HG03378 (cell line): ENCODE measurements around the gene FARSA.
"Not testable (repeated sequence)": the region's sequence is repeated elsewhere in the genome, so short reads cannot be mapped to it uniquely, and the experiment has no call there.

Source experiments
- ATAC-seq: cut with Tn5 transposase; IDR thresholded peaks from one replicate; pipeline ENCODE4 v1.9.1; 2021; ENCODE audit warnings: mild to moderate bottlenecking, moderate library complexity; ENCODE audit not compliant: unreplicated experiment

FARSA gene

GRCh38 chr19:12954612-12954962 is 21.1 kb upstream of the FARSA start:
- ATAC-seq, result no peak

DNA sequence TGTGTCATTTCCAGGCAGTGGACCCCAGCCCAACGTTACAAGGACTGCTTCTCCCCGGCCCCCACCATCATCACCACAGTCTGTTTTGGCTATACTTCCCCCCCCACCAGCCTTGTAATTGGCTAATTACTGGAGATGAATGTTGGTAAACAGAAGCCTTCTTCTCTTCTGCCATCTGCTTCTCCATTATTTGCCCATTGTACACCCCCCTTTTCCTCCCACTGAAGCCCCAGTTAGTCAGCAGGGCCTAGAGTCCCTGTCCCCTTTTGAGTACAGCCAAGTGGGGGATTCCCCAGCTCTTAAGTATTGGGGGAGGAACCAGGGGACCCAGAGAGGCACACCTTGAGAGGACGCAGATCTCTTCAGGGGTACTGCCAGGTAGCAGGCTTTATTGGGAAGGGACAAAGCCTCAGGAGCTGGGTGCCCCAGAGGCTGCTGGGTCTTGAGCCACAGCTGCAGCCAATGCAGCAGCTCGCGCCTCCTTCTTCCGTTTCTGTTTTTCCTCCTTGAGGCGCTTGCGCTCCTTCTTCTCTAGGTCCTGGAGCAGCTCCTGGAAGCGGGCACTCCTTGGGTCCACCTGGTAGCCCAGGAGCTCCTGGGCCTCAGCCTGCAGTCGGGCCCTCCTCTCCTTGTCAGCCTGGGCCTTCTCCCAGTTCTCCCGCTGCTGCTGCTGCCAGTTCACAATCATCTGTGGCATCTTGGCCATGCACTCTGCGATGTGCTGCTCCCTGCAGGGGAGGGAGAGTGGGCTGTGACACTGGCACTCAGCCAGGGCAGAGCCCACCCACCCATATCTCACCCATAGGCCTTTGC is 20.5 kb upstream of the FARSA start:
- no peak for ATAC-seq

DNA sequence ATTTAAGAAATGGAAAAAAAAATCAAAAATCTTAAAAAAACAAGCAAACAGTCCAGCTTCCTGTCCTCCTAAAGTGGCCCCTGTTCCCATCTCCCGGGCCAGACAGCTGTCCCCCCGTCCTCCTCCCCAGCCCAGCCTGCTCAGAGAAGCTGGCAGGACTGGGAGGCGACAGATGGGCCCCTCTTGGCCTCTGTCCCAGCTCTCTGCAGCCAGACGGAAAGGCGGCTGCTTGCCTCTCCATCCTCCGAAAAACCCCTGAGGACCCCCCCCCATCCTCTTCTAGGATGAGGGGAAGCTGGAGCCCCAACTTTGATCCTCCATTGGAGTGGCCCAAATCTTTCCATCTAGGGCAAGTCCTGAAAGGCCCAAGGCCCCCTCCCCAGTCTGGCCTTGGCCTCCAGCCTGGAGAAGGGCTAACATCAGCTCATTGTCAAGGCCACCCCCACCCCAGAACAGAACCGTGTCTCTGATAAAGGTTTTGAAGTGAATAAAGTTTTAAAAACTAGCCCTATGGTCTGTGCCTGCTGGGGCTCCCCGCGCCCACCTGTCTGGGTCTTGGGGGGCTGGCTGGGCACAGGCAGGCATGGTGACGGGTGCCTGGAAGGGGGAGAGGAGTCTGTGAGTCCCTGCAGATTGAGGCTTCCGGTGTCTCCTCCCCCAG is 19.8 kb upstream of the FARSA start:
- ATAC-seq, result no peak

GRCh38 chr19:12952488-12953137 is 19.1 kb upstream of the FARSA start:
- ATAC-seq, result no peak

- not testable (repeated sequence) for ATAC-seq
Observed at GRCh38 chr19:12952050-12952449, 18.5 kb upstream of the FARSA start.

DNA sequence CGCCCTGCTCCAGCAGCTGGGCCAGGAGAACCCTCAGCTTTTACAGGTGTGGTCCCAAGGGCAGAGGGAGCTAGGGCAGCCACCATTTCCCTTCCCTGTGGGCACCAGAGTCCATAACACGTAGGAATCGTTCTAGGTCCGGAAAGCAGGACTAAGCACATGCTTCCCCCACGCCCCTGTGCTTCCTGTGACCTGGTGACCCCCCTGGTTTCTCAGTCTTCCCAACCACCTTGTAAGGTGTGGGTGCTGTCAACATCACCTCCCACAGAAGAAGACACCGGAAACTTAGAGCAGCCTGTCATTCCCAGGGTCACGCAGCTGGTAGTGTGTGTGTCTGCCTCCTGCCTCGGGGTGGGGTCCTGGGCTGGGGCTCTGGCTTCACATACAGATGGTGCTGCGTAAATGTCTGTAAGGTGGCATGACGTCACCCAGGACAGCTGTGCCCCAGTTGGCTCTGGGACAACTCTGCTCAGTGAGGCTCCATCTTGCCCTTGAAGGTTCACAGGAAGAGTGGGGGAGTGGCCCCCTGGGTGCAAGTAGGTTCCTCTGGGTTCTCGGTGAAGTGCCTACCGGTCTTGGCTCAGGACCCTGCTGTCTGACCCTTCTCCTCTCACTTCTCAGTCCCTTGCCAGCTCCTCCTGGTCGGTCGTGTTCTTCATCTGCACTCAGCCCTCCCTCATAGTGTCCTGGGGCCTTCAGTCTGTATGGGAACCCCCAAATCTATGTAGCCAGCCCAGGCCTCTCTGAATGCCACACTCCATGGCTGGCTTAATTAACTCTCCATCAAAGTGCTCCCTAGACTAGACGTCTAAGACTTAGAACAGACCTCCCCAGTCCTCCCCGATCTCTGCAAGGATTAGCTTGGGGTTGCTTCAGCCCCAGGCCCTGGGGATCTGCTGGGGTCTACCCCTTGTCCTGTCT is 16.1 kb upstream of the FARSA start:
- ATAC-seq, result no peak

DNA sequence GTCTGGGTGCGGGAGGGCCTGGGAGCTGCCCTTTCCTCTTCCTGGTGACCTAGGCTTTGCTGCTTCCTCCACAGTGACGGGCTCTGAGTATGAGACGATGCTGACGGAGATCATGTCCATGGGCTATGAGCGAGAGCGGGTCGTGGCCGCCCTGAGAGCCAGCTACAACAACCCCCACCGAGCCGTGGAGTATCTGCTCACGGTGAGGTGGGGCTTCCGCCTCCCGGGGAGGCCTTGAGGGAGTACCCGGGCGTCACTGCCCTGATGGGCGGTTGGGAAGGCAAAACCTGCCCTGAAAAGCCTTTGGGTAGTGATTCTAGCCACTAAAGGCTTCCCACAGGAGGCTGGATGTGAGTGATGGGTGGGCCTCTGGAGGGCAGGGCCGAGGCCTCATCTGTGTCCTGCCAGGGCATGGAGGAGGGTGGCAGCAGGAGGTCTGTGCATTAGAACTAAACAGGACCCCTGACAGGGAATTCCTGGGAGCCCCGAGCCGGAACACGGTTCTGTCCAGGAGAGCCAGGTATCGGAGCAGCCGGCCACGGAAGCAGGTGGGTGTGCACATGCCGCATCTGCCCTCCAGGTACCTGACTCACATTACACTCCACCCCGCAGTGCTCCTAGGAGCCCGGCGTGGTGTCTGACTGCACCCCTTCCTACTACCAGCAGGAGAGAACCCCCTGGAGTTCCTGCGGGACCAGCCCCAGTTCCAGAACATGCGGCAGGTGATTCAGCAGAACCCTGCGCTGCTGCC is 15.3 kb upstream of the FARSA start:
- ATAC-seq, result no peak

DNA sequence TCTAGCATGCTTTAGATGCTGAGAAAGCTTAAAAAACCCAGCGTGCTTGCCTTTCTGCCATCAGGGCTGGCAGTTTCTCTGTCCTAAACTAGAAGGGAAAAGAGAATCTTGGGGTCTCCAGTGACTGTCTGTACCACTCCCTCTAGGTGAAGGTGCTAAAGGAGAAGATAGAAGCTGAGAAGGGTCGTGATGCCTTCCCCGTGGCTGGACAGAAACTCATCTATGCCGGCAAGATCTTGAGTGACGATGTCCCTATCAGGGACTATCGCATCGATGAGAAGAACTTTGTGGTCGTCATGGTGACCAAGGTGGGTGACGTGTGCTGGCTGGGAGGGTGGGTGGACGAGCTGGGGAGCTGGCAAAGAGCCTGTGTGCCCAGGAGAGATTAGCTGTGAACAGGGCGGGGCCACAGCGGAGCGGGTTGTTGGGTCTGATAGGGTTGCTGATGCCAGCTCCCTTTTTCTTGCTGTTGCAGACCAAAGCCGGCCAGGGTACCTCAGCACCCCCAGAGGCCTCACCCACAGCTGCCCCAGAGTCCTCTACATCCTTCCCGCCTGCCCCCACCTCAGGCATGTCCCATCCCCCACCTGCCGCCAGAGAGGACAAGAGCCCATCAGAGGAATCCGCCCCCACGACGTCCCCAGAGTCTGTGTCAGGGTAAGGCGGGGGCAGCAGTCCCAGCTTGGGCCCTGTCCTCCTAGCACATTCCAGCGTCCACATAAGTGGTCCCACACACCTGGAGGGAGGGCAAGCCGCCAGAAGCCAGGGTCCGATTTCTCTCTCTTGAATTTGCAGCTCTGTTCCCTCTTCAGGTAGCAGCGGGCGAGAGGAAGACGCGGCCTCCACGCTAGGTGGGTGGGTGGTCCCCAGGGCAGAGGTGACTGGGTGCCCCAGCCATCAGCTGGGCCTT is 14.4 kb upstream of the FARSA start:
- no peak for ATAC-seq

GRCh38 chr19:12946731-12947496 is 13.4 kb upstream of the FARSA start:
- no peak for ATAC-seq

- no peak for ATAC-seq
Observed at GRCh38 chr19:12946092-12946721, 12.7 kb upstream of the FARSA start.

DNA sequence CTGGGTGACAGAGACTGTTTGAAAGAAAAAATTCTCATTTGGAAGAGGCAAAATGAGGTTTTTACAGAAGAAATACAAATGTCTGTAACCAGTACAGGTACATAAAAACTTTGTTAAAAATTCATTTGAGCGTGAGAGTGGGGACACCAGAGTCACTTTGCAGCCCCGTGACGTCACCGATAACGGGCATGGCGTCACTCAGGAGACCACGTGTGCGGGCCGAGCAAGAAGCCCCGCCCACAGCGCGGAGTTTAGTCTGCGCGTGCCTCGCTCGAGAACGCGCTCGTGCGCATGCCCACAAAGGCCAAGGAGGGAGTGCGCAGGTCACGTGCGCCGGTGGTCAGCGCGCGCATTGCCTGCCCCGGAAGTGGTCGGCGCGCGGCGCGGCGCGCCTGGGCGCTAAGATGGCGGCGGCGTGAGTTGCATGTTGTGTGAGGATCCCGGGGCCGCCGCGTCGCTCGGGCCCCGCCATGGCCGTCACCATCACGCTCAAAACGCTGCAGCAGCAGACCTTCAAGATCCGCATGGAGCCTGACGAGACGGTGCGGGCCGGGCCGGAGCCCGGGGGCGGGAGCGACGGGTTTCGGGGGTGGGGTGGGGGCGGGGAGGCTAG is 12.1 kb upstream of the FARSA start, which contains the start of gene RAD23A:
Gene RAD23A, plus strand, starts transcription at position 384 of the 613 bp plus-strand sequence. Its CDS starts 87 bp downstream, at position 471.
- ATAC-seq, result peak; percentile 66

DNA sequence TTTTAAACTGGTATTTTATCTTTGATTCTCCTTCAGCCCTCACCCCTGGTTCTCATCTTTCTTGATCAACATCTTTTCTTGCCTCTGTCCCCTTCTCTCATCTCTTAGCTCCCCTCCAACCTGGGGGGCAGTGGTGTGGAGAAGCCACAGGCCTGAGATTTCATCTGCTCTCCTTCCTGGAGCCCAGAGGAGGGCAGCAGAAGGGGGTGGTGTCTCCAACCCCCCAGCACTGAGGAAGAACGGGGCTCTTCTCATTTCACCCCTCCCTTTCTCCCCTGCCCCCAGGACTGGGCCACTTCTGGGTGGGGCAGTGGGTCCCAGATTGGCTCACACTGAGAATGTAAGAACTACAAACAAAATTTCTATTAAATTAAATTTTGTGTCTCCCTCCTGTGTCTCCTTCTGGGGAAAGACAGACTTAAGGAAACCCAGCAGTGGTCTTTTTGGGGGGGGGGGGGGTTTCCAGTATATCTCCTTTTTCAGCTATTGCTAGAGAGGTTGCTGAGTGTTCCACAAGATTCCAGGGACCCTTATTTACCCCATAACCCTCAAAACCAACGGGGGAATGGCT is 10.7 kb upstream of the FARSA start:
- ATAC-seq, result no peak

DNA sequence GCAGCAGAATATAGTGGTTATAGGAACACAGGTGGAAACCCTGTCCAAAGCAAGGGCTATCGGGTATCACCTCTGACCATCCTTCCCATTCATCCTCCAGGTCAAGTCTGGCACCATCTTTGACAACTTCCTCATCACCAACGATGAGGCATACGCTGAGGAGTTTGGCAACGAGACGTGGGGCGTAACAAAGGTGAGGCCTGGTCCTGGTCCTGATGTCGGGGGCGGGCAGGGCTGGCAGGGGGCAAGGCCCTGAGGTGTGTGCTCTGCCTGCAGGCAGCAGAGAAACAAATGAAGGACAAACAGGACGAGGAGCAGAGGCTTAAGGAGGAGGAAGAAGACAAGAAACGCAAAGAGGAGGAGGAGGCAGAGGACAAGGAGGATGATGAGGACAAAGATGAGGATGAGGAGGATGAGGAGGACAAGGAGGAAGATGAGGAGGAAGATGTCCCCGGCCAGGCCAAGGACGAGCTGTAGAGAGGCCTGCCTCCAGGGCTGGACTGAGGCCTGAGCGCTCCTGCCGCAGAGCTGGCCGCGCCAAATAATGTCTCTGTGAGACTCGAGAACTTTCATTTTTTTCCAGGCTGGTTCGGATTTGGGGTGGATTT is 10.0 kb upstream of the FARSA start:
- no peak for ATAC-seq

- ATAC-seq, result no peak
Observed at GRCh38 chr19:12940897-12941296, 7.4 kb upstream of the FARSA start.

GRCh38 chr19:12939975-12940423 is 6.5 kb upstream of the FARSA start:
- ATAC-seq, result no peak

GRCh38 chr19:12938779-12939601 is 5.5 kb upstream of the FARSA start:
- no peak for ATAC-seq
